ENCODE results near the gene RBM12.

- TF ChIP-seq TAF1 (conservative IDR thresholded peaks at IDR 0.05) (no peak), CTCF (IDR thresholded peaks at IDR 0.05; ENCODE audit: low read depth, low read length, missing input control) (no peak), RAD21 (IDR thresholded peaks at IDR 0.05) (no peak), ATF3 (IDR thresholded peaks at IDR 0.05) (no peak), JUND (IDR thresholded peaks at IDR 0.05) (no peak), MAX (IDR thresholded peaks at IDR 0.05) (no peak), NR2F2 (IDR thresholded peaks at IDR 0.05) (no peak), FOXA1 (IDR thresholded peaks at IDR 0.05) (no peak), REST (IDR thresholded peaks at IDR 0.05) (no peak)
These were observed 43.8 kb upstream of the RBM12 start for GRCh38 chr20:35708502-35708901.

Measured in liver (tissue), 3 donors.